Sigmoid colon (tissue), 7 donors: Measurements from ENCODE around the gene C11orf54. TPM values are rescaled to one million over a fixed set of nuclear protein-coding genes. Genes with fewer than 3 reads are reported as not detected.

Experiments
- DNase-seq: peaks from one replicate; pipeline ENCODE4 v3.0.0-alpha.2; 2019
- H3K27ac ChIP-seq, 4 donors: fragments of 200-600 bp; sonication (generic); one replicate each; pipeline ENCODE4 v1.5.1; 2016 to 2019; ENCODE audit warnings: mild to moderate bottlenecking in 1 of 4
- H3K27me3 ChIP-seq, 3 donors: fragments of 200-600 bp; sonication (generic); one replicate each; pipeline ENCODE4 v1.5.1; 2019; ENCODE audit warnings: mild to moderate bottlenecking in 1 of 3
- H3K36me3 ChIP-seq, 4 donors: fragments of 200-600 bp; sonication (generic); one replicate each; pipeline ENCODE4 v1.5.1; 2016 to 2019
- H3K4me1 ChIP-seq, 4 donors: fragments of 200-600 bp; sonication (generic); one replicate each; pipeline ENCODE4 v1.5.1; 2017 to 2019
- H3K4me3 ChIP-seq, 4 donors: fragments of 200-600 bp; sonication (generic); one replicate each; pipeline ENCODE4 v1.5.1; 2017 to 2019; ENCODE audit warnings: mild to moderate bottlenecking in 2 of 4, moderate library complexity in 1 of 4
- H3K9me3 ChIP-seq, 4 donors: fragments of 200-600 bp in 3 of 4; sonication (generic) in 3 of 4; one replicate each; pipeline versions ENCODE4 v1.5.1 to v1.6.1; 2013 to 2019
- EP300 ChIP-seq, 4 donors: sonication (generic); formaldehyde crosslinking; IDR thresholded peaks; one replicate each; pipeline ENCODE4 v1.6.1; 2017; ENCODE audit warnings: antibody characterized with exemption in 4 of 4
- POLR2A ChIP-seq, 2 donors: fragments of 450-650 bp; IDR thresholded peaks; one replicate each; pipeline ENCODE4 v1.6.1; 2016; ENCODE audit warnings: antibody characterized with exemption in 2 of 2, mild to moderate bottlenecking in 2 of 2, moderate library complexity in 2 of 2
- POLR2AphosphoS5 ChIP-seq, 4 donors: sonication (generic); formaldehyde crosslinking; IDR thresholded peaks; one replicate each; pipeline ENCODE4 v1.6.1; 2017; ENCODE audit warnings: antibody characterized with exemption in 4 of 4
- WGBS, 2 donors: extraction: QIAGEN DNeasy Blood & Tissue Kit; methylation state at CpG; one replicate each; pipeline ENCODE4 v1.1.7; 2013; 5-methylcytosine and 5-hydroxymethylcytosine counted together
- intact Hi-C: fragments of 100-400 bp; cut with DNase I; formaldehyde crosslinking; loops from one replicate; pipeline ENCODE4 v1.15.1; 2023
- polyA plus RNA-seq, 3 donors: library from polyadenylated mRNA; stranded (reverse); fragments of 200-250 nt; gene quantifications; one replicate each; pipeline ENCODE4 v1.2.3, GENCODE V29; 2013
- total RNA-seq, 4 donors: library from RNA; depleted of rRNA; stranded (reverse); fragments of >200 nt; gene quantifications; one replicate each; pipeline ENCODE4 v1.1.0, GENCODE V29; 2016
- TF ChIP-seq, protein P1 (sequence below), 4 experiments: fragments of 450-650 bp in 3 of 4; fragments of 200-600 bp in 1 of 4; IDR thresholded peaks; one replicate each; pipeline ENCODE4 v1.5.1; 2016 to 2019; ENCODE audit warnings: antibody characterized with exemption in 4 of 4, mild to moderate bottlenecking in 3 of 4, moderate library complexity in 2 of 4
- donor health status: healthy with polysubstance abuse.
- donor health status: Bipolar disorder and iron deficiency.
- donor health status: healthy.

Gene C11orf54
- total and polyA plus RNA-seq, 7 donors: 23.7 to 82.8 (median 43.8) TPM

DNA sequence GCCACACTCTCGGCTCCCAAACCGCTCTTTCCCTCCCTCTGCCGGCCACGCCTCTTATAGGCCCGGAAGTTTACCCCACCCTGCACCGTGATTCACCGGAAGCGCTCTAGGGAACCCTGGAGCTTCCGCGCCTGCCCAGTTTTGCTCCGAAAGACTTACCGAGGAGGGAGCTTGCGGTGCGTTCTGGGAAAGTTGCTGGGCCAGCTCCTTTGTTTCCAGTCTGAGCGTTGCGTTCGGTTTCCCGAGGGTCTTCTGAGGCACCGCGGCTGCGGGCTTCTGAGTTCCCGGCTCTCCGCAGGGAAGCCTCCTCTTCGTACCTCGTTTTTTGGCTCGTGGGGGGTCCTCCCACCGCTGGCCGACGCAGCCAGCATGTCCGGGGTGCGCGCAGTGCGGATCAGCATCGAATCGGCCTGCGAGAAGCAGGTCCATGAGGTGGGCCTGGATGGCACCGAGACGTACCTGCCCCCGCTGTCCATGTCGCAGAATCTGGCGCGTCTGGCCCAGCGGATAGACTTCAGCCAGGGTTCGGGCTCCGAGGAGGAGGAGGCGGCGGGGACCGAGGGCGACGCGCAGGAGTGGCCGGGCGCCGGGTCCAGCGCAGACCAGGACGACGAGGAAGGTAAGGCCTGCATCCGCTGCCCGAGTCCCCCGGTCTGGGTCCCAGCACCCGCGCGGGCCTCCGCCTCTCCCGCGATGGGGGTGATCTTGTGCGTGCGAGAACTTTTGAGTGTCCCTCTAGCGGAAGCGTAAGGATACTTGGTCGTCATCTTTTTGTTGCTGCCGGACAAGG lies 42.9 kb downstream of the C11orf54 start, which contains the start of gene MED17:
Gene MED17, plus strand, starts transcription at position 138 of the 790 bp plus-strand sequence. Its CDS starts 232 bp downstream, at position 370.
- Histone ChIP-seq H3K27ac (peak within 1 kb of the TSS; percentile 93 to 98 (median 96)), H3K4me3 (peak within 1 kb of the TSS; percentile 72 to 97 (median 88)), H3K9me3 (no peaks in the 10 kb centered on the region), H3K27me3 (no peaks in the 10 kb centered on the region), H3K4me1 (peaks cover 0 to 39% (median 37%) of the 10 kb centered on the region in 4 donors), H3K36me3 (peaks cover 0 to 17% (median 0%) of the 10 kb centered on the region in 4 donors)
- DNase-seq: peak; percentile 96
- intact Hi-C loops: loop anchor here (2.0 to 10.0 kb wide), 3 partner anchors 44 to 344 kb away; partner anchors contain the start of genes C11orf54, CEP295, PANX1 and TAF1D
- 0% methylated on average over 72 of the region's 72 CpGs for WGBS, 2 donors
- TF ChIP-seq EP300 (IDR thresholded peaks at IDR 0.05) (no peak), POLR2AphosphoS5 (IDR thresholded peaks at IDR 0.05) (peak; percentile 91 to 97 (median 94)), POLR2A (IDR thresholded peaks at IDR 0.05) (peak; percentile 72 to 79)
- TF ChIP-seq, protein P1, sequence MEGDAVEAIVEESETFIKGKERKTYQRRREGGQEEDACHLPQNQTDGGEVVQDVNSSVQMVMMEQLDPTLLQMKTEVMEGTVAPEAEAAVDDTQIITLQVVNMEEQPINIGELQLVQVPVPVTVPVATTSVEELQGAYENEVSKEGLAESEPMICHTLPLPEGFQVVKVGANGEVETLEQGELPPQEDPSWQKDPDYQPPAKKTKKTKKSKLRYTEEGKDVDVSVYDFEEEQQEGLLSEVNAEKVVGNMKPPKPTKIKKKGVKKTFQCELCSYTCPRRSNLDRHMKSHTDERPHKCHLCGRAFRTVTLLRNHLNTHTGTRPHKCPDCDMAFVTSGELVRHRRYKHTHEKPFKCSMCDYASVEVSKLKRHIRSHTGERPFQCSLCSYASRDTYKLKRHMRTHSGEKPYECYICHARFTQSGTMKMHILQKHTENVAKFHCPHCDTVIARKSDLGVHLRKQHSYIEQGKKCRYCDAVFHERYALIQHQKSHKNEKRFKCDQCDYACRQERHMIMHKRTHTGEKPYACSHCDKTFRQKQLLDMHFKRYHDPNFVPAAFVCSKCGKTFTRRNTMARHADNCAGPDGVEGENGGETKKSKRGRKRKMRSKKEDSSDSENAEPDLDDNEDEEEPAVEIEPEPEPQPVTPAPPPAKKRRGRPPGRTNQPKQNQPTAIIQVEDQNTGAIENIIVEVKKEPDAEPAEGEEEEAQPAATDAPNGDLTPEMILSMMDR (IDR thresholded peaks at IDR 0.05): peak; percentile 30 to 48 (median 39)

DNA sequence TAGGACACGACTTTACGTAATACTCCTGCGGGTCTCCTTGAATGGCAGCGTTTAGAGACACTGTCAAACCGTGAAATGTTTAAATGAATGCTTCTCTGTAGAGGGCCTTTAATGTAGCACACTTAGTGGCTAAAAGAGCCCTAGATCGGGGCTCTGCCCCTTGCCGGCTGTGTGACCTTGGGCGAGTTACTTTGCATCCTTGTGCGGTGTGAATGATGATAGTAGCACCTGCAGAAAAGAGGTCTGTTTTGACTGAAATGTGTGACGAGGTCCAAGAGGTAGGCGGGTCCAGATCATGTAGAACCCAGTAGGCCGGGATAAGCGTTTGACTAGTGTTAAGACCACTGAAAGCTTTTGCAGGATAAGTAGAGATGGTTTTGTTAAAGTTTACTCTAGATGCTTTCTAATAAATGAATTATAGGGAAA lies 43.5 kb downstream of the C11orf54 start:
- Histone ChIP-seq H3K27me3 (no peaks in the 10 kb centered on the region), H3K36me3 (peaks cover 0 to 23% (median 0%) of the 10 kb centered on the region in 4 donors), H3K4me3 (peak overlapping the region; percentile 72 to 97 (median 88)), H3K27ac (peak overlapping the region; percentile 93 to 98 (median 96)), H3K9me3 (no peaks in the 10 kb centered on the region), H3K4me1 (peaks cover 0 to 39% (median 37%) of the 10 kb centered on the region in 4 donors)
- no peak for DNase-seq
- intact Hi-C loops: loop anchor here (2.0 to 10.0 kb wide), 3 partner anchors 44 to 344 kb away; partner anchors contain the start of genes C11orf54, CEP295, PANX1 and TAF1D
- 0 to 1% methylated on average over 13 of the region's 13 CpGs for WGBS, 2 donors
- TF ChIP-seq POLR2A (IDR thresholded peaks at IDR 0.05) (no peak), EP300 (IDR thresholded peaks at IDR 0.05) (no peak), POLR2AphosphoS5 (IDR thresholded peaks at IDR 0.05) (no peak)
- TF ChIP-seq, protein P1 (IDR thresholded peaks at IDR 0.05): no peak

DNA sequence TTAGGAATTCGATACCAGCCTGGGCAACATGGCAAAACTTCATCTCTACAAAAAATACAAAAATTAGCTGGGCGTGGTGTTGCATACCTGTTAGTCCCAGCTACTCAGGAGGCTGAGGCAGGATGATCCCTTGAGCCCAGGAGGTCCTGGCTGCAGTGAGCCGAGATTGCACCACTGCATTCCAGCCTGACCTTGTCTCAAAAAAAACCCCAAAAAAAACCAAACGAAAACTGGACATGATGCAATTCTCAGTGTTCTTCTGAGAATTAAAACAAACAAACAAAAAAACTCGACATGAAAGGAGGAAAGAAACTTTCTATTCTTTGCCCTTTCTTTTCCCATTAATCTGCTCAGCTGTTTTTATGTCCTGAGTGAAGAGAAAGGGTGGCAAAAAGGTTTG lies 50.0 kb downstream of the C11orf54 start:
- WGBS, 2 donors: 82 to 89% methylated on average over 5 of the region's 5 CpGs
- intact Hi-C loops: no loop called here
- Histone ChIP-seq H3K4me3 (no peak overlapping the region), H3K4me1 (peaks cover 0 to 18% (median 17%) of the 10 kb centered on the region in 4 donors), H3K36me3 (peaks cover 18 to 88% (median 34%) of the 10 kb centered on the region in 4 donors), H3K9me3 (no peaks in the 10 kb centered on the region), H3K27ac (no peak overlapping the region), H3K27me3 (no peaks in the 10 kb centered on the region)
- DNase-seq: no peak
- TF ChIP-seq EP300 (IDR thresholded peaks at IDR 0.05): no peak
- TF ChIP-seq POLR2A (IDR thresholded peaks at IDR 0.05): no peak
- TF ChIP-seq POLR2AphosphoS5 (IDR thresholded peaks at IDR 0.05): no peak
- TF ChIP-seq, protein P1 (IDR thresholded peaks at IDR 0.05): no peak

DNA sequence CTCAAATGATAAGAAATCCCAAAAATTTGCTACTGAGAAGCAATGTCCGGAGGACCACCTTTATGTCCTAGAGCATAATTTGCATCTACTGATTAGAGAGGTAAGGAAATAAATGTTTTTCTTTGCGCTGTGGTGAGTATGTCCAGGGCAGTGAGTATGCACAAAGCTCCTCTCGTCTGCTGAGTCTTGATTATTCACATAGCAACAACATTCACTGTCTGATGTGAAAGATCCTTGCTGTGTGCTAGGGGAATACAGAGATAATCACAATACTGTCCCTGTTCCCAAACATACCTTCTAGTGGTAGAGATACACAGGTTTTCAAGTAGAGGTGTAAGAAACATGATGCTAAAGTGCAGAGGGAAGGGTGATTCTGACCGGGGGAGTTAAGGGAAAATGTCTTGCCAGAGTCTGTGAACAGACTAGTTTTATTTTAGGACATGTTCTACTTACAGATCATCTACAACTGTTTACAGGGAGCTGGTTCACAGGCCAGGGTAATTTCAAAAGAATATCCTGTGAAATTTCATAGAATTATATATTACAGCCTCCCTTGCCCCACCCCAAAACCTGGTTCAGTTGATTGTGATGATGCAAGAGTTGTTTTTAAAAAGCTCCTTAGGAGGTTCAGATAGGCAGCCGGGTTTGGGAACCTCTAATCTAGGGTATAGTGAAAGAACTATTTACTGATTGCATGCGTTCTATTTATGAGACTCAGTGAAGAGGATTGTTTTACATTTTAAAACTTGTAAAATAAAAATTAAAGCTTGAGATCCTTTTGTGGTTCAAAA lies 55.2 kb downstream of the C11orf54 start:
- TF ChIP-seq POLR2A (IDR thresholded peaks at IDR 0.05) (no peak), EP300 (IDR thresholded peaks at IDR 0.05) (no peak), POLR2AphosphoS5 (IDR thresholded peaks at IDR 0.05) (no peak)
- TF ChIP-seq, protein P1 (IDR thresholded peaks at IDR 0.05): no peak
- H3K27ac ChIP-seq: no peak overlapping the region
- WGBS, 2 donors: 93 to 95% methylated on average over 6 of the region's 6 CpGs
- no peaks in the 10 kb centered on the region for H3K4me1 ChIP-seq
- H3K27me3 ChIP-seq: no peaks in the 10 kb centered on the region
- H3K9me3 ChIP-seq: no peaks in the 10 kb centered on the region
- peaks cover 30 to 100% (median 41%) of the 10 kb centered on the region in 4 donors for H3K36me3 ChIP-seq
- intact Hi-C loops: no loop called here
- no peak overlapping the region for H3K4me3 ChIP-seq
- no peak for DNase-seq
